Right lobe of liver (tissue), 4 donors: Measurements from ENCODE around the gene GPR161.

Experiments
- CTCF ChIP-seq, 4 donors: fragments of 200-600 bp in 3 of 4; fragments of 450-650 bp in 1 of 4; IDR thresholded peaks; one replicate each; pipeline versions ENCODE4 v1.5.1 to v1.8.0; 2016 to 2022; ENCODE audit warnings: antibody characterized with exemption in 4 of 4, mild to moderate bottlenecking in 2 of 4
- POLR2A ChIP-seq: fragments of 450-650 bp; IDR thresholded peaks from one replicate; pipeline ENCODE4 v1.6.1; 2017; ENCODE audit warnings: antibody characterized with exemption, mild to moderate bottlenecking
- donor health status: DM: no; HTN: no; CAD: no.
- donor health status: DM: no; HTN: no; CAD: no.
- donor health status: DM: no; HTN: yes; CAD: no.

DNA sequence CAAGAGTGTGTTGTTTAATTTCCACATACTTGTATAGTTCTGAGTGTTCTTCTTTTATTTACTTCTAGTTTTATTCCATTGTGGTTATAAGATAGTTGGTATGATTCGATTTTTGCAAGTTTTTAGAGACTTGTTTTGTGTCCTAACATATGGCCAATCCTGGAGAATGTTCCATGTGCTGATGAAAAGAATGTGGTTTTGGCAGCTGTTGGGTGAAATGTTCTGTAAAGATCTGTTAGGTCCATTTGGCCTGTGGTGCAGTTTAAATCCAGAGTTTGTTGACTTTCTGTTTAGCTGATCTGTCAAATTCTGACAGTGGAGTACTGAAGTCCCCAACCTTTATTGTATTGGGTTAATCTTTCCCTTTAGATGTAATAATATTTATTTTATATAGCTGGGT, 22.5 kb upstream of the GPR161 start:
- TF ChIP-seq CTCF (IDR thresholded peaks at IDR 0.05) (no peak), POLR2A (no peak)
